Mammary epithelial cell (primary cell): ENCODE measurements around the gene DNMT1.

Experiments
- CTCF ChIP-seq, 2 donors: IDR thresholded peaks in 1 of 2; conservative IDR thresholded peaks in 1 of 2; 2 replicates each; pipeline ENCODE4 v1.5.1; 2011 to 2012; ENCODE audit warnings: inconsistent platforms in 2 of 2, low read length in 2 of 2, mild to moderate bottlenecking in 2 of 2, control low read depth in 1 of 2, low read depth in 1 of 2; ENCODE audit not compliant: insufficient read depth in 1 of 2; ENCODE audit errors: extremely low read depth in 1 of 2
- EZH2 ChIP-seq: IDR thresholded peaks from 2 replicates; pipeline ENCODE4 v1.6.1; 2012; ENCODE audit warnings: low read length, inconsistent platforms, borderline replicate concordance

GRCh38 chr19:10163536-10163935 lies 31.2 kb downstream of the DNMT1 start:
- TF ChIP-seq CTCF (conservative IDR thresholded peaks at IDR 0.05 in 1 of 2, IDR thresholded peaks at IDR 0.05 in 1 of 2; ENCODE audit: extremely low read depth in 1 of 2, insufficient read depth in 1 of 2, low read depth in 1 of 2, low read length in 2 of 2) (no peak), EZH2 (no peak)
